Kidney (tissue), 14 donors: ENCODE results near the gene SYTL1. TPM values are rescaled to one million over a fixed set of nuclear protein-coding genes. Genes with fewer than 3 reads are reported as not detected.

Experiments
- DNase-seq, 5 donors: peaks; one replicate each; pipeline ENCODE4 v3.0.0-alpha.2; 2013 to 2020
- FAIRE-seq: peaks from 2 replicates; lab custom pipeline; 2012; peaks lifted over from hg19 to GRCh38; lab: Jason Lieb, UNC
- H3K27ac ChIP-seq, 2 donors: one replicate each; pipeline ENCODE4 v1.7.0; 2013; ENCODE audit warnings: low read depth in 2 of 2, low read length in 2 of 2, inconsistent platforms in 1 of 2
- H3K27me3 ChIP-seq: one replicate; pipeline ENCODE4 v1.7.1; 2013; ENCODE audit warnings: low read length, inconsistent platforms; ENCODE audit not compliant: control insufficient read depth, insufficient read depth
- H3K36me3 ChIP-seq, 3 donors: one replicate each; pipeline versions ENCODE4 v1.7.0 to v1.7.1; 2013; ENCODE audit warnings: low read length in 3 of 3, control low read depth in 1 of 3, inconsistent platforms in 1 of 3; ENCODE audit not compliant: insufficient read depth in 3 of 3, control insufficient read depth in 2 of 3
- H3K4me1 ChIP-seq, 3 donors: one replicate each; pipeline versions ENCODE4 v1.7.0 to v1.7.1; 2013; ENCODE audit warnings: low read length in 3 of 3, inconsistent platforms in 1 of 3, low read depth in 1 of 3; ENCODE audit not compliant: control insufficient read depth in 2 of 3, insufficient read depth in 2 of 3
- H3K4me3 ChIP-seq, 3 donors: one replicate each; pipeline versions ENCODE4 v1.7.0 to v1.8.1; 2013; ENCODE audit warnings: low read length in 3 of 3, control low read depth in 1 of 3, inconsistent platforms in 1 of 3
- H3K9ac ChIP-seq, 3 donors: one replicate each; pipeline versions ENCODE4 v1.7.0 to v1.7.1; 2013; ENCODE audit warnings: low read length in 3 of 3, control low read depth in 1 of 3, inconsistent platforms in 1 of 3
- H3K9me3 ChIP-seq, 3 donors: one replicate each; pipeline versions ENCODE4 v1.7.0 to v1.7.1; 2013; ENCODE audit warnings: low read length in 3 of 3, control low read depth in 1 of 3, inconsistent platforms in 1 of 3; ENCODE audit not compliant: control insufficient read depth in 2 of 3, insufficient read depth in 1 of 3
- CTCF ChIP-seq: IDR thresholded peaks from 3 replicates; pipeline ENCODE4 v1.5.1; 2012; ENCODE audit warnings: mild to moderate bottlenecking, moderate library complexity, borderline replicate concordance; ENCODE audit not compliant: insufficient read depth; ENCODE audit errors: extremely low read depth
- intact Hi-C: fragments of 100-400 bp; cut with DNase I; formaldehyde crosslinking; loops from one replicate; pipeline ENCODE4 v1.11.1; 2022
- polyA plus RNA-seq: library from polyadenylated mRNA; stranded (reverse); fragments of 350-450 nt; fragmentation: Illumina TruSeq; extraction: RNeasy Lipid Tissue Mini Kit (QIAGEN cat#74804); gene quantifications from one replicate; pipeline ENCODE4 v1.2.3, GENCODE V29; 2014; ENCODE audit warnings: low read depth, low replicate concordance; ENCODE audit not compliant: insufficient read depth
- total RNA-seq: library from RNA; stranded (reverse); fragmentation: NEBNext Ultra II Directional; extraction: Animal tissue kit (Norgen Biotek cat#: 25700); gene quantifications from one replicate; pipeline ENCODE4 v1.2.1, GENCODE V29; 2021
- donor health status: control.
- donor health status: control.
- donor health status: control.
- donor health status: control.
- donor health status: control.
- donor health status: DM: yes; HTN: yes; CAD: no.
- donor health status: Normal renal cell carcinoma (clear cell type).

SYTL1 gene
- total and polyA plus RNA-seq, 2 donors from 2014 or later: 5.9 to 19.3 TPM

- DNase-seq (no peak), FAIRE-seq (no peak)
- H3K27me3 ChIP-seq: no peaks in the 10 kb centered on the region
- no peak overlapping the region for H3K27ac ChIP-seq
- peaks cover 7 to 38% (median 36%) of the 10 kb centered on the region in 3 donors for H3K36me3 ChIP-seq
- H3K4me3 ChIP-seq: no peak overlapping the region
- no peaks in the 10 kb centered on the region for H3K9me3 ChIP-seq
- peaks cover 0 to 5% (median 0%) of the 10 kb centered on the region in 3 donors for H3K4me1 ChIP-seq
- TF ChIP-seq CTCF: no peak
- H3K9ac ChIP-seq: no peak overlapping the region
- intact Hi-C loops: loop anchor here (5.0 to 10.0 kb wide), 3 partner anchors 91 to 363 kb away; partner anchors contain the start of genes AHDC1 and GPR3
These were observed 40.1 kb upstream of the SYTL1 start for GRCh38 chr1:27301582-27302199.

DNA sequence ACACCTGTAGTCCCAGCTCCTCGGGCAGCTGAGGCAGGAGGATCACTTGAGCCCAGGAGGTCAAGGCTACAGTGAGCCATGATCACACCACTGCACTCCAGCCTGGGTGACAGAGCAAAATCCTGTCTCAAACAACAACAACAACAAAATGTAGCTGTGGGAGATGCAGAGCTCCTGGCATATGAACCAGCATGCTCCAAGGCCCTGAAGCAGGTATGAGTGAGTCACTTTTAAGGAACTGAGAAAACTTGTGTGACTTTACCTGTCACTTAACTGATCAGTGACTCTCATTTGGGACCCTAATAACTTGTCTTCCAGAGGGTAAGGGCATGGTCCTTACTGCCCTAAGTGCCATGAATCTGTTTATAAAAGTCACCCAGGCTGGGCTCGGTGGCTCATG lies 39.2 kb upstream of the SYTL1 start:
- Histone ChIP-seq H3K4me3 (no peak overlapping the region), H3K27ac (no peak overlapping the region), H3K9me3 (no peaks in the 10 kb centered on the region), H3K27me3 (no peaks in the 10 kb centered on the region), H3K4me1 (peaks cover 0 to 5% (median 0%) of the 10 kb centered on the region in 3 donors), H3K36me3 (peaks cover 2 to 31% (median 27%) of the 10 kb centered on the region in 3 donors), H3K9ac (no peak overlapping the region)
- no peak for TF ChIP-seq CTCF
- DNase-seq: no peak
- intact Hi-C loops: loop anchor here (5.0 to 10.0 kb wide), 3 partner anchors 90 to 362 kb away; partner anchors contain the start of genes AHDC1 and GPR3
- no peak for FAIRE-seq

GRCh38 chr1:27303509-27303908 lies 38.3 kb upstream of the SYTL1 start:
- H3K27ac ChIP-seq: no peak overlapping the region
- intact Hi-C loops: loop anchor here (5.0 to 10.0 kb wide), 3 partner anchors 89 to 361 kb away; partner anchors contain the start of genes AHDC1 and GPR3
- H3K4me1 ChIP-seq: peaks cover 0 to 5% (median 0%) of the 10 kb centered on the region in 3 donors
- peaks cover 2 to 22% (median 19%) of the 10 kb centered on the region in 3 donors for H3K36me3 ChIP-seq
- no peak overlapping the region for H3K9ac ChIP-seq
- no peaks in the 10 kb centered on the region for H3K27me3 ChIP-seq
- DNase-seq (no peak), FAIRE-seq (no peak)
- no peak for TF ChIP-seq CTCF
- no peak overlapping the region for H3K4me3 ChIP-seq
- no peaks in the 10 kb centered on the region for H3K9me3 ChIP-seq
